GM12878 (cell line): ENCODE measurements around the gene TNFAIP3. TPM values are rescaled to one million over a fixed set of nuclear protein-coding genes. Genes with fewer than 3 reads are reported as not detected.

Source experiments
- ASH2L ChIP-seq: fragments of 300-600, 200-600 bp; sonication (generic); IDR thresholded peaks from 2 replicates; pipeline ENCODE4 v1.6.1; 2017; ENCODE audit warnings: low read depth, mild to moderate bottlenecking, borderline replicate concordance
- ATF7 ChIP-seq: fragments of 450-650 bp; IDR thresholded peaks from 2 replicates; pipeline ENCODE4 v1.6.1; 2016; ENCODE audit warnings: low read depth, mild to moderate bottlenecking
- BACH1 ChIP-seq: fragments of 450-650 bp; IDR thresholded peaks from 2 replicates; pipeline ENCODE4 v1.6.1; 2017; ENCODE audit warnings: mild to moderate bottlenecking, borderline replicate concordance
- BCL3 ChIP-seq: IDR thresholded peaks from 2 replicates; pipeline ENCODE4 v1.6.1; 2011; ENCODE audit warnings: borderline replicate concordance, low read depth, mild to moderate bottlenecking, moderate library complexity, low read length; ENCODE audit not compliant: insufficient read depth, poor library complexity, severe bottlenecking
- BRCA1 ChIP-seq: IDR thresholded peaks from 2 replicates; pipeline ENCODE4 v1.6.1; 2011; ENCODE audit warnings: low read depth, low read length, improper control_type of control experiment
- CBX3 ChIP-seq: fragments of 200-600 bp; sonication (generic); IDR thresholded peaks from 2 replicates; pipeline ENCODE4 v1.6.1; 2016; ENCODE audit warnings: low read depth, borderline replicate concordance
- CBX5 ChIP-seq: sonication (generic); IDR thresholded peaks from 2 replicates; pipeline ENCODE4 v1.6.1; 2016; ENCODE audit warnings: low read depth, moderate library complexity, mild to moderate bottlenecking, inconsistent platforms
- CREB1 ChIP-seq: IDR thresholded peaks from 2 replicates; pipeline ENCODE4 v1.6.1; 2012; ENCODE audit warnings: low read depth, mild to moderate bottlenecking, inconsistent platforms
- CREM ChIP-seq: IDR thresholded peaks from 2 replicates; pipeline ENCODE4 v1.6.1; 2014; ENCODE audit warnings: antibody characterized with exemption, low read depth
- FOXK2 ChIP-seq: fragments of 450-650 bp; IDR thresholded peaks from 2 replicates; pipeline ENCODE4 v1.6.1; 2017; ENCODE audit warnings: mild to moderate bottlenecking, moderate library complexity
- IKZF1 ChIP-seq: fragments of 450-650 bp; conservative IDR thresholded peaks from 2 replicates; pipeline ENCODE4 v1.6.1; 2017; ENCODE audit warnings: antibody characterized with exemption, mild to moderate bottlenecking
- MTA2 ChIP-seq: fragments of 450-650 bp; IDR thresholded peaks from 2 replicates; pipeline ENCODE4 v1.6.1; 2016; ENCODE audit warnings: low read depth, mild to moderate bottlenecking, moderate library complexity
- MYB ChIP-seq: fragments of 150-350 bp; IDR thresholded peaks from 2 replicates; pipeline ENCODE4 v1.6.1; 2014; ENCODE audit warnings: mild to moderate bottlenecking, low read depth, low read length, borderline replicate concordance
- NR2C2 ChIP-seq: IDR thresholded peaks from 2 replicates; pipeline ENCODE4 v1.6.1; 2011; ENCODE audit warnings: borderline replicate concordance, low read depth; ENCODE audit not compliant: control insufficient read depth, insufficient read length
- PML ChIP-seq: IDR thresholded peaks from 2 replicates; pipeline ENCODE4 v1.6.1; 2012; ENCODE audit warnings: low read length, inconsistent platforms
- POU2F2 ChIP-seq: IDR thresholded peaks from 3 replicates; pipeline ENCODE4 v1.6.1; 2011; ENCODE audit warnings: low read depth, mild to moderate bottlenecking, low read length, borderline replicate concordance
- TBL1XR1 ChIP-seq: IDR thresholded peaks from 2 replicates; pipeline ENCODE4 v1.6.1; 2012; ENCODE audit warnings: low read depth, low read length, improper control_type of control experiment
- TCF7 ChIP-seq: IDR thresholded peaks from 2 replicates; pipeline ENCODE4 v1.6.1; 2014; ENCODE audit warnings: antibody characterized with exemption, borderline replicate concordance
- ZBED1 ChIP-seq: IDR thresholded peaks from 2 replicates; pipeline ENCODE4 v1.6.1; 2016; ENCODE audit warnings: borderline replicate concordance
- polyA plus RNA-seq, 11 experiments: library from polyadenylated mRNA; depleted of rRNA in 4 of 11; unstranded in 6 of 11; stranded (reverse) in 5 of 11; fragments of >200 nt; fragmentation: Nextera tagmentation in 4 of 11; fragmentation: Illumina TruSeq in 1 of 11; extraction: Ambion mirVana in 4 of 11; extraction: Trizol in 1 of 11; gene quantifications; 1 replicate in 1 of 11; 2 replicates in 10 of 11; pipeline versions ENCODE4 v1.2.1 to v1.2.3, GENCODE V29; 2011 to 2016; ENCODE audit warnings: inconsistent platforms in 2 of 11, missing spikeins in 2 of 11, low read depth in 1 of 11
- total RNA-seq, 4 experiments: library from RNA; depleted of rRNA in 3 of 4; stranded (reverse); fragments of >200 nt in 3 of 4; fragmentation: Illumina TruSeq in 1 of 4; extraction: Trizol in 1 of 4; gene quantifications; 2 replicates each; pipeline versions ENCODE4 v1.2.1 to v1.2.3, GENCODE V29; 2013 to 2021
- TF ChIP-seq, protein P1 (sequence below): IDR thresholded peaks from 2 replicates; pipeline ENCODE4 v1.6.1; 2012; ENCODE audit warnings: low read depth, low read length, improper control_type of control experiment
- TF ChIP-seq, protein P2 (sequence below): fragments of 450-650 bp; IDR thresholded peaks from 2 replicates; pipeline ENCODE4 v1.6.1; 2017; ENCODE audit warnings: antibody characterized with exemption, mild to moderate bottlenecking, moderate library complexity
- TF ChIP-seq, protein P3 (sequence below): IDR thresholded peaks from 2 replicates; pipeline ENCODE4 v1.6.1; 2011; ENCODE audit warnings: borderline replicate concordance, low read depth, mild to moderate bottlenecking, moderate library complexity, mixed read lengths, low read length; ENCODE audit not compliant: insufficient read depth; ENCODE audit errors: extremely low read length

TNFAIP3 gene
- total and polyA plus RNA-seq, 10 of the 15 experiments (the other 5 are each of a cell fraction or from before 2014, with no cell fraction given), result 18.0 to 350 (median 127) TPM

DNA sequence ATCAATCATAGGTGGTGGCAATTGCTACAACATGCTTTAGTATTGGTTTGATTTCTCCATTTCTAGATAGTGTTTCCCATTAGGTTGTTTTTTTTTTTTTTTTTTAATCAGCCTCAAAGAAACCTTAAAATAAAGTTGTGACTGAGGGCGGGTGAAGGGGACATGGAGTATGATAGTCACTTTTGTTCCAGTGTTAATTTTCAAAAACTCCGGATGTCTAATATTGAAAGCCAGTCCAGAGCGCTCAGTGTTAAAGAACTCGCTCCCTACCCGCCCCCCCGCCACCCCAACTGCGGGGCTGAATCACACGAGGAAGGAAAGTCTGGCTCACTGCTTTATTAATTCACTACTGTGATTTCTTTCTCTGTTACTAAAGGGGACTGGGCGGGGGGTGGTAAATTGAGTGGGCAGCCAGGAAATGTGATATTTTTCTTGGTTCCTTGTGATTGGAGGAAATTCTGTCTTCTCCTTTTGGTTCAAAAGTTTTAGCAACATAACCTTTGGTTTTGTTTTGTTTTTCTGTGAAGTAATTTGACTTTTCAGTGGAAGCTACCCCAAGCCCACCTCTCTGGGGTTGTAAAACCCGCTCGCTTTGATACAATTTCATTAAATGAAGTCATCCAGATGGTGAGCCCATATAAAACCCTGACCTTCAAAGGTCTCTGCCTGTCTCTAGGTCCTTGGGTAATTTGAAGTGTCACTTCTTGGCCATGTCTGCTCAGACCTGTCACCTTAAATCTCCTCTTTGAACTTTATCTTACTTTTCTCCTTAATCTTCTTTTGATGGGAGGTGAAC lies 38.0 kb downstream of the TNFAIP3 start (continued):
- TF ChIP-seq POU2F2, result 0 out of 3 replicates have a peak, but pooled peaks have one; percentile 12
- no peak for TF ChIP-seq TCF7
- TF ChIP-seq FOXK2, result no peak
- no peak for TF ChIP-seq BACH1
- peak; percentile 56 for TF ChIP-seq BCL3
- no peak for TF ChIP-seq MYB
- TF ChIP-seq, protein P1, sequence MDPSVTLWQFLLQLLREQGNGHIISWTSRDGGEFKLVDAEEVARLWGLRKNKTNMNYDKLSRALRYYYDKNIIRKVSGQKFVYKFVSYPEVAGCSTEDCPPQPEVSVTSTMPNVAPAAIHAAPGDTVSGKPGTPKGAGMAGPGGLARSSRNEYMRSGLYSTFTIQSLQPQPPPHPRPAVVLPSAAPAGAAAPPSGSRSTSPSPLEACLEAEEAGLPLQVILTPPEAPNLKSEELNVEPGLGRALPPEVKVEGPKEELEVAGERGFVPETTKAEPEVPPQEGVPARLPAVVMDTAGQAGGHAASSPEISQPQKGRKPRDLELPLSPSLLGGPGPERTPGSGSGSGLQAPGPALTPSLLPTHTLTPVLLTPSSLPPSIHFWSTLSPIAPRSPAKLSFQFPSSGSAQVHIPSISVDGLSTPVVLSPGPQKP, result no peak
- TF ChIP-seq TBL1XR1, result no peak
- TF ChIP-seq IKZF1, result peak; percentile 24; the same call in 1 of the 2 replicates
- TF ChIP-seq CBX3, result no peak
- peak; percentile 28; the same call in 1 of the 2 replicates for TF ChIP-seq MTA2
- TF ChIP-seq ASH2L, result no peak
- TF ChIP-seq, protein P2, sequence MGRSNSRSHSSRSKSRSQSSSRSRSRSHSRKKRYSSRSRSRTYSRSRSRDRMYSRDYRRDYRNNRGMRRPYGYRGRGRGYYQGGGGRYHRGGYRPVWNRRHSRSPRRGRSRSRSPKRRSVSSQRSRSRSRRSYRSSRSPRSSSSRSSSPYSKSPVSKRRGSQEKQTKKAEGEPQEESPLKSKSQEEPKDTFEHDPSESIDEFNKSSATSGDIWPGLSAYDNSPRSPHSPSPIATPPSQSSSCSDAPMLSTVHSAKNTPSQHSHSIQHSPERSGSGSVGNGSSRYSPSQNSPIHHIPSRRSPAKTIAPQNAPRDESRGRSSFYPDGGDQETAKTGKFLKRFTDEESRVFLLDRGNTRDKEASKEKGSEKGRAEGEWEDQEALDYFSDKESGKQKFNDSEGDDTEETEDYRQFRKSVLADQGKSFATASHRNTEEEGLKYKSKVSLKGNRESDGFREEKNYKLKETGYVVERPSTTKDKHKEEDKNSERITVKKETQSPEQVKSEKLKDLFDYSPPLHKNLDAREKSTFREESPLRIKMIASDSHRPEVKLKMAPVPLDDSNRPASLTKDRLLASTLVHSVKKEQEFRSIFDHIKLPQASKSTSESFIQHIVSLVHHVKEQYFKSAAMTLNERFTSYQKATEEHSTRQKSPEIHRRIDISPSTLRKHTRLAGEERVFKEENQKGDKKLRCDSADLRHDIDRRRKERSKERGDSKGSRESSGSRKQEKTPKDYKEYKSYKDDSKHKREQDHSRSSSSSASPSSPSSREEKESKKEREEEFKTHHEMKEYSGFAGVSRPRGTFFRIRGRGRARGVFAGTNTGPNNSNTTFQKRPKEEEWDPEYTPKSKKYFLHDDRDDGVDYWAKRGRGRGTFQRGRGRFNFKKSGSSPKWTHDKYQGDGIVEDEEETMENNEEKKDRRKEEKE, result no peak
- TF ChIP-seq, protein P3, sequence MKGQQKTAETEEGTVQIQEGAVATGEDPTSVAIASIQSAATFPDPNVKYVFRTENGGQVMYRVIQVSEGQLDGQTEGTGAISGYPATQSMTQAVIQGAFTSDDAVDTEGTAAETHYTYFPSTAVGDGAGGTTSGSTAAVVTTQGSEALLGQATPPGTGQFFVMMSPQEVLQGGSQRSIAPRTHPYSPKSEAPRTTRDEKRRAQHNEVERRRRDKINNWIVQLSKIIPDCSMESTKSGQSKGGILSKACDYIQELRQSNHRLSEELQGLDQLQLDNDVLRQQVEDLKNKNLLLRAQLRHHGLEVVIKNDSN, result no peak
- TF ChIP-seq PML, result 0 out of 2 replicates have a peak, but pooled peaks have one; percentile 67
- peak; percentile 73 for TF ChIP-seq ATF7
- TF ChIP-seq CREM, result peak; percentile 32; the same call in 1 of the 2 replicates
- TF ChIP-seq ZBED1, result 0 out of 2 replicates have a peak, but pooled peaks have one; percentile 4
- TF ChIP-seq CBX5, result 0 out of 2 replicates have a peak, but pooled peaks have one; percentile 40
- TF ChIP-seq BRCA1, result no peak
- 0 out of 2 replicates have a peak, but pooled peaks have one; percentile 6 for TF ChIP-seq CREB1
- TF ChIP-seq NR2C2, result no peak
